K562 (cell line): ENCODE data around the gene SHE. TPM values are rescaled to one million over a fixed set of nuclear protein-coding genes. Genes with fewer than 3 reads are reported as not detected.

Source experiments
- BACH1 ChIP-seq: fragments of 200-800 bp; sonication (Bioruptor generic); IDR thresholded peaks from 2 replicates; pipeline ENCODE4 v1.6.1; 2016; ENCODE audit warnings: missing genetic modification characterization, missing compliant biosample characterization
- C11orf30 ChIP-seq: fragments of 450-650 bp; IDR thresholded peaks from 2 replicates; pipeline ENCODE4 v1.6.1; 2016; ENCODE audit warnings: low read depth, mild to moderate bottlenecking
- CCNT2 ChIP-seq: IDR thresholded peaks from 2 replicates; pipeline ENCODE4 v1.6.1; 2011; ENCODE audit warnings: borderline replicate concordance, low read depth, mild to moderate bottlenecking, moderate library complexity, mixed read lengths, low read length; ENCODE audit not compliant: insufficient read length; ENCODE audit errors: extremely low read depth
- CEBPB ChIP-seq: fragments of 450-650 bp; IDR thresholded peaks from 2 replicates; pipeline ENCODE4 v1.6.1; 2016; ENCODE audit warnings: missing genetic modification characterization, missing compliant biosample characterization
- HDAC1 ChIP-seq, 2 experiments: fragments of 450-650 bp; IDR thresholded peaks; 2 replicates each; pipeline ENCODE4 v1.6.1; 2016 to 2017; ENCODE audit warnings: inconsistent platforms in 1 of 2, mild to moderate bottlenecking in 1 of 2, moderate library complexity in 1 of 2
- MED1 ChIP-seq: sonication (generic); formaldehyde crosslinking; IDR thresholded peaks from 2 replicates; pipeline ENCODE4 v1.8.1; 2023; ENCODE audit warnings: missing genetic modification reagents, borderline replicate concordance
- MTA2 ChIP-seq: fragments of 450-650 bp; IDR thresholded peaks from 2 replicates; pipeline ENCODE4 v1.6.1; 2016; ENCODE audit warnings: low read depth
- MXI1 ChIP-seq: IDR thresholded peaks from 2 replicates; pipeline ENCODE4 v1.6.1; 2011; ENCODE audit warnings: low read depth, mild to moderate bottlenecking, improper control_type of control experiment, low read length
- NFIC ChIP-seq: fragments of 450-650 bp; IDR thresholded peaks from 2 replicates; pipeline ENCODE4 v1.6.1; 2017; ENCODE audit warnings: mild to moderate bottlenecking, inconsistent platforms
- NRF1 ChIP-seq, 2 experiments: fragments of 450-650 bp; IDR thresholded peaks in 1 of 2; conservative IDR thresholded peaks in 1 of 2; 2 replicates each; pipeline ENCODE4 v1.6.1; 2014; ENCODE audit warnings: mild to moderate bottlenecking in 2 of 2
- RCOR1 ChIP-seq, 2 experiments: IDR thresholded peaks; 2 replicates each; pipeline ENCODE4 v1.6.1; 2012; ENCODE audit warnings: low read depth in 2 of 2, low read length in 2 of 2, borderline replicate concordance in 1 of 2, improper control_type of control experiment in 1 of 2
- STAG1 ChIP-seq: sonication (generic); formaldehyde crosslinking; IDR thresholded peaks from 2 replicates; pipeline ENCODE4 v1.5.0; 2020; ENCODE audit warnings: missing genetic modification reagents, borderline replicate concordance
- TRIM24 ChIP-seq, 2 experiments: fragments of 450-650 bp; IDR thresholded peaks; 2 replicates each; pipeline ENCODE4 v1.6.1; 2016
- ZBTB8A ChIP-seq: fragments of 450-650 bp; IDR thresholded peaks from 2 replicates; pipeline ENCODE4 v1.6.1; 2018; ENCODE audit warnings: mild to moderate bottlenecking, moderate library complexity; ENCODE audit not compliant: partially characterized antibody
- ZNF24 ChIP-seq: fragments of 450-650 bp; IDR thresholded peaks from 2 replicates; pipeline ENCODE4 v1.6.1; 2016
- ZNF318 ChIP-seq, 2 experiments: fragments of 450-650 bp; IDR thresholded peaks; 2 replicates each; pipeline ENCODE4 v1.6.1; 2016; ENCODE audit warnings: mild to moderate bottlenecking in 2 of 2, borderline replicate concordance in 1 of 2, low read depth in 1 of 2, moderate library complexity in 1 of 2
- polyA plus RNA-seq, 8 experiments: library from polyadenylated mRNA; depleted of rRNA in 4 of 8; stranded (reverse) in 5 of 8; unstranded in 3 of 8; fragments of >200 nt; fragmentation: Nextera tagmentation in 2 of 8; fragmentation: Illumina TruSeq in 1 of 8; extraction: Ambion mirVana in 2 of 8; extraction: Trizol in 1 of 8; gene quantifications; 2 replicates each; pipeline versions ENCODE4 v1.2.1 to v1.2.3, GENCODE V29; 2011 to 2014; ENCODE audit warnings: inconsistent platforms in 1 of 8, missing spikeins in 1 of 8
- total RNA-seq, 7 experiments: library from RNA; depleted of rRNA in 6 of 7; stranded (reverse); fragments of >200 nt in 6 of 7; fragmentation: Illumina TruSeq in 2 of 7; extraction: Trizol in 2 of 7; gene quantifications; 2 replicates each; pipeline versions ENCODE4 v1.2.1 to v1.2.3, GENCODE V29; 2011 to 2021; ENCODE audit warnings: low replicate concordance in 1 of 7
- TF ChIP-seq, protein P1 (sequence below), 2 experiments: fragments of 450-650 bp in 1 of 2; sonication (generic) in 1 of 2; formaldehyde crosslinking in 1 of 2; IDR thresholded peaks in 1 of 2; conservative IDR thresholded peaks in 1 of 2; 2 replicates each; pipeline versions ENCODE4 v1.6.1 to v1.8.1; 2016 to 2023; ENCODE audit warnings: mild to moderate bottlenecking in 2 of 2, moderate library complexity in 2 of 2, inconsistent platforms in 1 of 2, missing genetic modification reagents in 1 of 2

Gene SHE
- total and polyA plus RNA-seq, 9 of the 15 experiments (the other 6 are each of a cell fraction or from before 2014, with no cell fraction given) = 0.01 to 0.05 TPM; not detected in 7

DNA sequence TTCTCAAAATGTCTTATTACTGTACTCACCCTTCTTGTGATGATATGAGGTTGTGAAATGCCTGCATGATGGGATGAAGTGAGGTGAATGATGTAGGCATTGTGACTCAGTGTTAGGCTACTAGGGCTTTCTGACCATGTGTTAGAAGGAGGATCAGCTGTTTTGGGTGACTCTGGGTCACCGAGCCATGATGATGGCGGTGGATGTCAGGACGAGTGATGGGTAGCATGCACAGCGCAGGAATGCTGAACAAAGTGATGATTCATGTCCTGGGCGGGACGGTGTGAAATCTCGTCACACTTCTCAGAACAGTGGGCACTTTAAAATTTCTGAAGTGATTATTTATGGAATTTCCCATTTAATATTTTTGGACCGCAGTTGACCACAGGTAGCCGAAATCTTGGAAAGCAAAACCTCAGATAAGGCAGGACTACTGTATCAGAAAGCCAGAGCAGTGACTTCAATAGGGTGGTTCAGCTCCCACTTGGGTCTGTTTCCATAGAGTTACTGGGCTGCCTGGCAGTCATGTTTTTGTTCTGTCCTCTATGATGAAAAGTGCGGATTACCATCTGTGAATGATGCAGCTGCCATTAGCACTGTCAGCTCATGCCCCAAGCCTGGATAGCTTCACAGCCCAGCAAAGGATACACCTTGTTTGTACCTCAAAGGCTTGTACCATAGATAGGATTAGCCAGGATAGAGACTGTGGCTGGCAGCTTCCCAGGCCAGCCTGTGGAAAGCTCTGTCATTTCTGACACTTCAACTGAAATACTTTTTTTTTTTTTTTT lies 70.4 kb downstream of the SHE start (continued):
- TF ChIP-seq MTA2 = no peak
- TF ChIP-seq C11orf30 = peak; percentile 59
- peak in 1 of 2 experiments; percentile 73; a peak in 2 of 4 replicates for TF ChIP-seq RCOR1 (IDR thresholded peaks at IDR 0.05; ENCODE audit: borderline replicate concordance in 1 of 2, low read depth in 2 of 2, low read length in 2 of 2)
- no peak for TF ChIP-seq MED1 (CRISPR knock-in tag)
- TF ChIP-seq CCNT2 = no peak
- TF ChIP-seq TRIM24 (IDR thresholded peaks at IDR 0.05) = peak in 1 of 2 experiments; percentile 29; a peak in 1 of 4 replicates
- TF ChIP-seq, protein P1, sequence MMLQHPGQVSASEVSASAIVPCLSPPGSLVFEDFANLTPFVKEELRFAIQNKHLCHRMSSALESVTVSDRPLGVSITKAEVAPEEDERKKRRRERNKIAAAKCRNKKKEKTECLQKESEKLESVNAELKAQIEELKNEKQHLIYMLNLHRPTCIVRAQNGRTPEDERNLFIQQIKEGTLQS (IDR thresholded peaks at IDR 0.05) = peak; percentile 90
- TF ChIP-seq, protein P1 (CRISPR knock-in tag; conservative IDR thresholded peaks at IDR 0.05) = no peak
- TF ChIP-seq NFIC = no peak
- no peak for TF ChIP-seq STAG1 (CRISPR knock-in tag)
- TF ChIP-seq CEBPB (tag) = peak; percentile 81
- no peak for TF ChIP-seq MXI1
- TF ChIP-seq BACH1 (tag) = peak; percentile 74; the same call in 1 of the 2 replicates
- TF ChIP-seq ZNF318 (IDR thresholded peaks at IDR 0.05; ENCODE audit: borderline replicate concordance in 1 of 2, low read depth in 1 of 2) = peak in 1 of 2 experiments; percentile 96; a peak in 2 of 4 replicates
- TF ChIP-seq NRF1 (conservative IDR thresholded peaks at IDR 0.05 in 1 of 2, IDR thresholded peaks at IDR 0.05 in 1 of 2) = peak; percentile 52 to 60
- peak in 1 of 2 experiments; percentile 68; a peak in 2 of 4 replicates for TF ChIP-seq HDAC1 (IDR thresholded peaks at IDR 0.05)
- TF ChIP-seq ZNF24 = 0 out of 2 replicates have a peak, but pooled peaks have one; percentile 24
- no peak for TF ChIP-seq ZBTB8A
